ENCODE data around the gene SDE2.
"Not testable (repeated sequence)": the region's sequence is repeated elsewhere in the genome, so short reads cannot be mapped to it uniquely, and the experiment has no call there.

DNA sequence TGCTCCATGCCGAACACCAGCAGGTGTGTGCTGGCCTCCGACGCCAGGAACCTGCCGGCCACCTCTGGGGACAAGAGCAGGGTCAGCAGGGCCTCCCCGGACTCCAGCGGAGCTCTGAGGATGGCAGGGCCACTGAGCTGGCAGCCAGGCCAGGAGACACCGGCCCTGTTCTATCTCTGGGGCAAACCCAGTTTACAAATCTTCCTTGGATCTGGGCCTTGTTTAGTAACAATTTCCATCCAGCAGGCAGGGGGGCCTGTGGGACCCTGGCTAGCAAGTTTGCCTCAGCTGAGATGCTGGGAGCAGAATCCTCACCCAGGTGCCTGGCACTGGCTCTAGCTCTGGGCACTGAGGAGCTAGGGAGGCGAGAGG lies 59.2 kb downstream of the SDE2 start:
- not testable (repeated sequence) for TF ChIP-seq ATF7 (IDR thresholded peaks at IDR 0.05; ENCODE audit: low read depth); RAD51 (IDR thresholded peaks at IDR 0.05); GABPA (IDR thresholded peaks at IDR 0.05; ENCODE audit: low read depth); SMC3 (IDR thresholded peaks at IDR 0.05; ENCODE audit: borderline replicate concordance, low read length); CBX3 (IDR thresholded peaks at IDR 0.05; ENCODE audit: borderline replicate concordance, low read depth); POLR2AphosphoS5 (IDR thresholded peaks at IDR 0.05; ENCODE audit: low read length); POLR2A (IDR thresholded peaks at IDR 0.05; ENCODE audit: low read depth, low read length); ZNF622 (IDR thresholded peaks at IDR 0.05); NFIC (IDR thresholded peaks at IDR 0.05; ENCODE audit: low read depth, low read length); BMI1 (IDR thresholded peaks at IDR 0.05; ENCODE audit: borderline replicate concordance); CREB1 (IDR thresholded peaks at IDR 0.05; ENCODE audit: low read depth); FOXK2 (IDR thresholded peaks at IDR 0.05)
- TF ChIP-seq, protein P1, sequence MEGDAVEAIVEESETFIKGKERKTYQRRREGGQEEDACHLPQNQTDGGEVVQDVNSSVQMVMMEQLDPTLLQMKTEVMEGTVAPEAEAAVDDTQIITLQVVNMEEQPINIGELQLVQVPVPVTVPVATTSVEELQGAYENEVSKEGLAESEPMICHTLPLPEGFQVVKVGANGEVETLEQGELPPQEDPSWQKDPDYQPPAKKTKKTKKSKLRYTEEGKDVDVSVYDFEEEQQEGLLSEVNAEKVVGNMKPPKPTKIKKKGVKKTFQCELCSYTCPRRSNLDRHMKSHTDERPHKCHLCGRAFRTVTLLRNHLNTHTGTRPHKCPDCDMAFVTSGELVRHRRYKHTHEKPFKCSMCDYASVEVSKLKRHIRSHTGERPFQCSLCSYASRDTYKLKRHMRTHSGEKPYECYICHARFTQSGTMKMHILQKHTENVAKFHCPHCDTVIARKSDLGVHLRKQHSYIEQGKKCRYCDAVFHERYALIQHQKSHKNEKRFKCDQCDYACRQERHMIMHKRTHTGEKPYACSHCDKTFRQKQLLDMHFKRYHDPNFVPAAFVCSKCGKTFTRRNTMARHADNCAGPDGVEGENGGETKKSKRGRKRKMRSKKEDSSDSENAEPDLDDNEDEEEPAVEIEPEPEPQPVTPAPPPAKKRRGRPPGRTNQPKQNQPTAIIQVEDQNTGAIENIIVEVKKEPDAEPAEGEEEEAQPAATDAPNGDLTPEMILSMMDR (IDR thresholded peaks at IDR 0.05 in 2 of 3, conservative IDR thresholded peaks at IDR 0.05 in 1 of 3; ENCODE audit: control insufficient read depth in 2 of 3, extremely low read depth in 1 of 3, insufficient read depth in 1 of 3, low read depth in 3 of 3, low read length in 3 of 3) = not testable (repeated sequence)
- TF ChIP-seq, protein P2, sequence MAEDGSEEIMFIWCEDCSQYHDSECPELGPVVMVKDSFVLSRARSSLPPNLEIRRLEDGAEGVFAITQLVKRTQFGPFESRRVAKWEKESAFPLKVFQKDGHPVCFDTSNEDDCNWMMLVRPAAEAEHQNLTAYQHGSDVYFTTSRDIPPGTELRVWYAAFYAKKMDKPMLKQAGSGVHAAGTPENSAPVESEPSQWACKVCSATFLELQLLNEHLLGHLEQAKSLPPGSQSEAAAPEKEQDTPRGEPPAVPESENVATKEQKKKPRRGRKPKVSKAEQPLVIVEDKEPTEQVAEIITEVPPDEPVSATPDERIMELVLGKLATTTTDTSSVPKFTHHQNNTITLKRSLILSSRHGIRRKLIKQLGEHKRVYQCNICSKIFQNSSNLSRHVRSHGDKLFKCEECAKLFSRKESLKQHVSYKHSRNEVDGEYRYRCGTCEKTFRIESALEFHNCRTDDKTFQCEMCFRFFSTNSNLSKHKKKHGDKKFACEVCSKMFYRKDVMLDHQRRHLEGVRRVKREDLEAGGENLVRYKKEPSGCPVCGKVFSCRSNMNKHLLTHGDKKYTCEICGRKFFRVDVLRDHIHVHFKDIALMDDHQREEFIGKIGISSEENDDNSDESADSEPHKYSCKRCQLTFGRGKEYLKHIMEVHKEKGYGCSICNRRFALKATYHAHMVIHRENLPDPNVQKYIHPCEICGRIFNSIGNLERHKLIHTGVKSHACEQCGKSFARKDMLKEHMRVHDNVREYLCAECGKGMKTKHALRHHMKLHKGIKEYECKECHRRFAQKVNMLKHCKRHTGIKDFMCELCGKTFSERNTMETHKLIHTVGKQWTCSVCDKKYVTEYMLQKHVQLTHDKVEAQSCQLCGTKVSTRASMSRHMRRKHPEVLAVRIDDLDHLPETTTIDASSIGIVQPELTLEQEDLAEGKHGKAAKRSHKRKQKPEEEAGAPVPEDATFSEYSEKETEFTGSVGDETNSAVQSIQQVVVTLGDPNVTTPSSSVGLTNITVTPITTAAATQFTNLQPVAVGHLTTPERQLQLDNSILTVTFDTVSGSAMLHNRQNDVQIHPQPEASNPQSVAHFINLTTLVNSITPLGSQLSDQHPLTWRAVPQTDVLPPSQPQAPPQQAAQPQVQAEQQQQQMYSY (CRISPR knock-in tag; IDR thresholded peaks at IDR 0.05) = not testable (repeated sequence)
